ENCODE data around the gene GTSE1.

- TF ChIP-seq YY1 (IDR thresholded peaks at IDR 0.05; ENCODE audit: extremely low read depth, insufficient replicate concordance, low read depth, low read length): no peak
- TF ChIP-seq POLR2A (IDR thresholded peaks at IDR 0.05; ENCODE audit: borderline replicate concordance, extremely low read depth, insufficient read depth, insufficient read length): no peak
- TF ChIP-seq EZH2 (IDR thresholded peaks at IDR 0.05): no peak
- no peak for TF ChIP-seq CTCF (IDR thresholded peaks at IDR 0.05 in 2 of 3, conservative IDR thresholded peaks at IDR 0.05 in 1 of 3; ENCODE audit: borderline replicate concordance in 1 of 3, insufficient read depth in 1 of 3, low read depth in 2 of 3, low read length in 2 of 3)
- TF ChIP-seq EZH2phosphoT487 (IDR thresholded peaks at IDR 0.05; ENCODE audit: borderline replicate concordance): no peak
- TF ChIP-seq ZFX (IDR thresholded peaks at IDR 0.05): no peak
- TF ChIP-seq SIN3A (IDR thresholded peaks at IDR 0.05; ENCODE audit: low read depth): no peak
- no peak for TF ChIP-seq EGR1 (IDR thresholded peaks at IDR 0.05; ENCODE audit: low read depth)
- no peak for TF ChIP-seq RAD21 (IDR thresholded peaks at IDR 0.05; ENCODE audit: low read depth)
- TF ChIP-seq POLR2AphosphoS5 (IDR thresholded peaks at IDR 0.05; ENCODE audit: low read depth, low read length): no peak
- TF ChIP-seq MAX (IDR thresholded peaks at IDR 0.05): no peak
These were observed 57.7 kb downstream of the GTSE1 start for GRCh38 chr22:46354176-46354992.
